Central memory CD4-positive, alpha-beta T cell (primary cell): Measurements from ENCODE around the gene SLC27A5.
"Not testable (repeated sequence)": the region's sequence is repeated elsewhere in the genome, so short reads cannot be mapped to it uniquely, and the experiment has no call there.

ENCODE experiments used
- DNase-seq: peaks from one replicate; pipeline ENCODE4 v3.0.0; 2022

Gene SLC27A5

GRCh38 chr19:58492265-58492664, 19.5 kb downstream of the SLC27A5 start:
- no peak for DNase-seq

- DNase-seq, result no peak
Measured at GRCh38 chr19:58491393-58491792, 20.4 kb downstream of the SLC27A5 start.

- DNase-seq, result not testable (repeated sequence)
Measured at GRCh38 chr19:58484349-58484748, 27.4 kb downstream of the SLC27A5 start.

GRCh38 chr19:58483776-58484175, 28.0 kb downstream of the SLC27A5 start:
- no peak for DNase-seq

- no peak for DNase-seq
Measured at GRCh38 chr19:58482372-58482771, 29.4 kb downstream of the SLC27A5 start.

- no peak for DNase-seq
Measured at GRCh38 chr19:58480831-58481230, 31.0 kb downstream of the SLC27A5 start.

GRCh38 chr19:58480481-58480830, 31.3 kb downstream of the SLC27A5 start:
- no peak for DNase-seq

- no peak for DNase-seq
Measured at GRCh38 chr19:58479736-58480480, 31.9 kb downstream of the SLC27A5 start.

- DNase-seq, result no peak
Measured at GRCh38 chr19:58479303-58479702, 32.5 kb downstream of the SLC27A5 start.

GRCh38 chr19:58477871-58478270, 33.9 kb downstream of the SLC27A5 start:
- no peak for DNase-seq

- no peak for DNase-seq
Measured at GRCh38 chr19:58477130-58477529, 34.7 kb downstream of the SLC27A5 start.

- DNase-seq, result no peak
Measured at GRCh38 chr19:58476498-58477015, 35.2 kb downstream of the SLC27A5 start.

GRCh38 chr19:58475714-58476497, 35.9 kb downstream of the SLC27A5 start, which contains the start of gene ZNF446:
Gene ZNF446, plus strand, starts transcription at chr19:58476352. Its CDS starts 867 bp downstream, at chr19:58477219.
- peak; percentile 97 for DNase-seq

GRCh38 chr19:58474997-58475713, 36.6 kb downstream of the SLC27A5 start:
- no peak for DNase-seq

GRCh38 chr19:58474291-58474996, 37.3 kb downstream of the SLC27A5 start:
- DNase-seq, result no peak

GRCh38 chr19:58473775-58474174, 38.0 kb downstream of the SLC27A5 start:
- no peak for DNase-seq

GRCh38 chr19:58471736-58472135, 40.1 kb downstream of the SLC27A5 start:
- no peak for DNase-seq

- DNase-seq, result not testable (repeated sequence)
Measured at GRCh38 chr19:58470837-58471543, 40.8 kb downstream of the SLC27A5 start.

- DNase-seq, result no peak
Measured at GRCh38 chr19:58469241-58470013, 42.4 kb downstream of the SLC27A5 start.

GRCh38 chr19:58468216-58468839, 43.5 kb downstream of the SLC27A5 start:
- DNase-seq, result no peak
